ENCODE data around the gene ABCG2. TPM values are rescaled to one million over a fixed set of nuclear protein-coding genes. Genes with fewer than 3 reads are reported as not detected.

Gene ABCG2
- total RNA-seq, 2 experiments from 2014 or later, result 0.25 to 0.54 TPM

DNA sequence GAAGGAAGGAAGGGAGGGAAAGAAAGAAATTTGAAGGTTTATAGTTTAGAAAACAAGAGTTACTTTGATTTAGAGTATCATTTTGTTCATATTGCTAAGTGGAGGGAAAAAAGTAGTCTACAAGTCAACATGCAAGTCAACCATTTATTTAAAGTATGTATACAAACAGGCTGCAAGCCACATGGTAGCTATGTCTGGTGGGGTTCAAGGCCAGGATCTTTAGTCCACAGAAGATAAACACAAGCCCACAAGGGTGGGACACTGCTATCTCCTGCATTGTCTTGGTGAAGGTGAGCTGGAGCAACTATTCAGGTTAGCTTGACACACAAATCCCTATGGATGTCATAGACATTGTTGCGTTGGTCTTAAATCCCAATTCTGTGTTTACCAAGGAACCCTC is 71.4 kb downstream of the ABCG2 start:
- H3K4me3 Mint-ChIP-seq, result no peak overlapping the region
- intact Hi-C loops (cut with micrococcal nuclease), result no loop called here
- CTCF ChIA-PET, result no interaction called here

DNA sequence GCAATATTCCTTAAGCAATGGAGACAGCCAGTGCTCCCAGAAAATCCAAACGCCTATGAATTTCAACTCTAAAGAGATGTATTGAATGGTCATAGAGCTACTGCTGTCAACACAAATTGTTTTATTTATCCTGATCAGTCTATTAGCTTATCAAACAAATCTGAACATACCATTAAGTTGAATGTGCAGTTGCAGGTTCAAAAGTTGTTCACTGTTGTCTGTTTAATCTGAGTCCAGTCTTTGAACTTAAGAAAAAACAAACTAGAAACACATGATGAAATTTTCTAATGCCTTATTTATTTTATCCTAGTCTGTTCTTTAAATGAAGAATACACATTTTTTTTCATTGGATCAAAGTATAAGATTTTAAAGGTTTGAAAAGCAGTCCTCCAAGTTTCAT is 77.8 kb downstream of the ABCG2 start:
- Mint-ChIP-seq H3K27ac (no peak overlapping the region), H3K4me1 (ENCODE audit: low read depth) (no peaks in the 10 kb centered on the region), H3K9me3 (no peaks in the 10 kb centered on the region), H3K27me3 (no peaks in the 10 kb centered on the region), H3K36me3 (ENCODE audit: low read depth) (no peaks in the 10 kb centered on the region), H3K4me3 (no peak overlapping the region)
- TF ChIP-seq, protein P1, sequence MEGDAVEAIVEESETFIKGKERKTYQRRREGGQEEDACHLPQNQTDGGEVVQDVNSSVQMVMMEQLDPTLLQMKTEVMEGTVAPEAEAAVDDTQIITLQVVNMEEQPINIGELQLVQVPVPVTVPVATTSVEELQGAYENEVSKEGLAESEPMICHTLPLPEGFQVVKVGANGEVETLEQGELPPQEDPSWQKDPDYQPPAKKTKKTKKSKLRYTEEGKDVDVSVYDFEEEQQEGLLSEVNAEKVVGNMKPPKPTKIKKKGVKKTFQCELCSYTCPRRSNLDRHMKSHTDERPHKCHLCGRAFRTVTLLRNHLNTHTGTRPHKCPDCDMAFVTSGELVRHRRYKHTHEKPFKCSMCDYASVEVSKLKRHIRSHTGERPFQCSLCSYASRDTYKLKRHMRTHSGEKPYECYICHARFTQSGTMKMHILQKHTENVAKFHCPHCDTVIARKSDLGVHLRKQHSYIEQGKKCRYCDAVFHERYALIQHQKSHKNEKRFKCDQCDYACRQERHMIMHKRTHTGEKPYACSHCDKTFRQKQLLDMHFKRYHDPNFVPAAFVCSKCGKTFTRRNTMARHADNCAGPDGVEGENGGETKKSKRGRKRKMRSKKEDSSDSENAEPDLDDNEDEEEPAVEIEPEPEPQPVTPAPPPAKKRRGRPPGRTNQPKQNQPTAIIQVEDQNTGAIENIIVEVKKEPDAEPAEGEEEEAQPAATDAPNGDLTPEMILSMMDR (IDR thresholded peaks at IDR 0.05), result no peak
- DNase-seq (no peak), ATAC-seq (no peak)
- ChIA-PET CTCF (no interaction called here), POLR2A (no interaction called here)
- intact Hi-C loops (cut with micrococcal nuclease), result no loop called here

More for the DNA sequence above, 71.4 kb downstream of the ABCG2 start:
- H3K36me3 Mint-ChIP-seq (ENCODE audit: low read depth), result no peaks in the 10 kb centered on the region
- POLR2A ChIA-PET, result no interaction called here
- H3K4me1 Mint-ChIP-seq (ENCODE audit: low read depth), result no peaks in the 10 kb centered on the region
- no peaks in the 10 kb centered on the region for H3K27me3 Mint-ChIP-seq
- no peak for ATAC-seq
- no peak overlapping the region for H3K27ac Mint-ChIP-seq
- H3K9me3 Mint-ChIP-seq, result no peaks in the 10 kb centered on the region
- TF ChIP-seq, protein P1 (IDR thresholded peaks at IDR 0.05), result no peak
- no peak for DNase-seq

DNA sequence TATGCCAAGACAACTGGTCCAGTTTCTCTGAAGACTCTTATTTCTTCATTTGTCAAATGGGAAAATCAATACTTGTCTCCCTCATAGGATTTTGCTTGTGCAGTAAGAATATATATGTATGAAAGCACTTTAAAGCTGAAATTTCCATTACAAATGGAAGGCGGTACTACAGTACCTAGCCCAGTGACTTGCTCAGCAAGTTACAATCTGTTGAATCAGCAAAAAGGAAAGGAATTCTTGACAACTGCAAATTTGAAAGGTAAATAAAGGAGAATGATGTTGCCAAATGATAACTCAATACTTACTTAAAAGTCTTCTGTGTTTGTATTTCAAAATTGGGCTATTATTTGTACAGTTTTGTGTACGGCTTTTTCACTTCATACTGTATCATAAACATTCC is 79.9 kb downstream of the ABCG2 start:
- peaks cover 4% of the 10 kb centered on the region for H3K36me3 Mint-ChIP-seq (ENCODE audit: low read depth)
- intact Hi-C loops (cut with micrococcal nuclease), result no loop called here
- H3K9me3 Mint-ChIP-seq, result no peaks in the 10 kb centered on the region
- DNase-seq (no peak), ATAC-seq (no peak)
- H3K4me3 Mint-ChIP-seq, result no peak overlapping the region
- POLR2A ChIA-PET, result interaction anchor here (0.7 kb wide), 1 partner anchor 446 kb away, joined by 3 read pairs; no protein-coding TSS in a partner anchor
- H3K27me3 Mint-ChIP-seq, result no peaks in the 10 kb centered on the region
- H3K27ac Mint-ChIP-seq, result no peak overlapping the region
- TF ChIP-seq, protein P1 (IDR thresholded peaks at IDR 0.05), result no peak
- CTCF ChIA-PET, result no interaction called here
- no peaks in the 10 kb centered on the region for H3K4me1 Mint-ChIP-seq (ENCODE audit: low read depth)

DNA sequence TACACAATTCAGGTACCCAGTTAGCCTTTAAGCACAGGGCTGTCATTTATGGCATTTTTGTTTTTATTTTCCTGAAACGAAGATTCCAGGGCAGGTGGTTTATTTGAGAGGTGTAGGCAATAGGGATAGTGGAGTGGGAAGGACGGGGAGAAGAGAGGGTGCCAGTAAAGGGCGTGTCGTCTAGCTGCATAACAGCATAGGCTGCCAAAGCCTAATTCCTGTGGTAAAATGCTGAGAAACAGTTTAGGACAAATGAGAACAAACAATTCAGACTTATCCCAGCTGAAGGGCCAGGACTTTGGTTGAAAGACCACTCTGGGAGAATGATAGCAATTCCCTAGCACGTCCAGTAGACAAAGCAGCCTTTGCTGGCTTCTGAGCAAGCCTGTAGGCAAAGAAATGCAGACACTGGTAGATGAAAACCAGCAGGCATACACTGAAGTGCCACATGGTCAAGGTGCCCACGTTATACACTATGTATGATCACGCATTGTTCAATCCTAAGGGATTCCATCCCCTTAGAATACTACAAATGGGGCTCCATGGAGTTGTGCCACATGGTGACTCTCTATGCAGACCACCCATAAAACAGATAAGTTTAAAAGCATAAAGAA is 80.4 kb downstream of the ABCG2 start:
- H3K27ac Mint-ChIP-seq, result no peak overlapping the region
- H3K36me3 Mint-ChIP-seq (ENCODE audit: low read depth), result peaks cover 4% of the 10 kb centered on the region
- H3K9me3 Mint-ChIP-seq, result no peaks in the 10 kb centered on the region
- H3K27me3 Mint-ChIP-seq, result no peaks in the 10 kb centered on the region
- POLR2A ChIA-PET, result no interaction called here
- CTCF ChIA-PET, result no interaction called here
- DNase-seq (no peak), ATAC-seq (no peak)
- no peak overlapping the region for H3K4me3 Mint-ChIP-seq
- H3K4me1 Mint-ChIP-seq (ENCODE audit: low read depth), result no peaks in the 10 kb centered on the region
- intact Hi-C loops (cut with micrococcal nuclease), result no loop called here
- TF ChIP-seq, protein P1 (IDR thresholded peaks at IDR 0.05), result no peak

DNA sequence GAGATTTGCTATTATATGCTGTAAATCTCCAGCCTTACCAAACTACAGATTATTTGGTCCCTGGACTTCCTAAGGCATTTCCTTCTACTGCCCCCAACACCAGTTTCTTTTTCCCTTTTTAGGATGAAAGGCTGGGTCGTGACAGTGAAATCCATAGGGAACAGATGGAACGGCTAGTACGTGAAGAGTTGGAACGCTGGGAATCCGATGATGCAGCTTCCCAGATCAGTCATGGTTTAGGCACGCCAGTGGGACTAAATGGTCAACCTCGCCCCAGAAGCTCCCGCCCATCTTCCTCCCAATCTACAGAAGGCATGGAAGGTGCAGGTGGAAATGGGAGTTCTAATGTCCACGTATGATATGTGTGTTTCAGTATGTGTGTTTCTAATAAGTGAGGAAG is 83.1 kb downstream of the ABCG2 start:
- no peaks in the 10 kb centered on the region for H3K4me1 Mint-ChIP-seq (ENCODE audit: low read depth)
- peaks cover 7% of the 10 kb centered on the region for H3K9me3 Mint-ChIP-seq
- peaks cover 25% of the 10 kb centered on the region for H3K36me3 Mint-ChIP-seq (ENCODE audit: low read depth)
- ChIA-PET POLR2A (no interaction called here), CTCF (no interaction called here)
- DNase-seq (no peak), ATAC-seq (no peak)
- H3K4me3 Mint-ChIP-seq, result no peak overlapping the region
- intact Hi-C loops (cut with micrococcal nuclease), result no loop called here
- H3K27ac Mint-ChIP-seq, result no peak overlapping the region
- no peaks in the 10 kb centered on the region for H3K27me3 Mint-ChIP-seq
- TF ChIP-seq, protein P1 (IDR thresholded peaks at IDR 0.05), result no peak
